GM21529 (cell line): ENCODE measurements around the gene UBE2M.
"Not testable (repeated sequence)": the region's sequence is repeated elsewhere in the genome, so short reads cannot be mapped to it uniquely, and the experiment has no call there.

Experiments used
- ATAC-seq: cut with Tn5 transposase; IDR thresholded peaks from one replicate; pipeline ENCODE4 v1.9.1; 2021; ENCODE audit not compliant: unreplicated experiment

UBE2M gene

GRCh38 chr19:58558066-58558622 is at the start of gene UBE2M:
Gene UBE2M, minus strand, starts transcription at chr19:58558611. Its CDS starts 230 bp downstream, at chr19:58558381.
- ATAC-seq, result no peak

GRCh38 chr19:58607213-58607612 is 48.8 kb upstream of the UBE2M start:
- ATAC-seq, result not testable (repeated sequence)

- ATAC-seq, result not testable (repeated sequence)
Observed at GRCh38 chr19:58606251-58606896, 48.0 kb upstream of the UBE2M start.

- no peak for ATAC-seq
Observed at GRCh38 chr19:58586133-58586765, 27.8 kb upstream of the UBE2M start.

GRCh38 chr19:58585442-58586132 is 27.2 kb upstream of the UBE2M start:
- no peak for ATAC-seq

- ATAC-seq, result no peak
Observed at GRCh38 chr19:58584498-58585441, 26.4 kb upstream of the UBE2M start.

- ATAC-seq, result no peak
Observed at GRCh38 chr19:58582985-58583384, 24.6 kb upstream of the UBE2M start.

- ATAC-seq, result peak; percentile 66
Observed at GRCh38 chr19:58581227-58582141, 23.1 kb upstream of the UBE2M start.

- no peak for ATAC-seq
Observed at GRCh38 chr19:58579473-58580142, 21.2 kb upstream of the UBE2M start.

GRCh38 chr19:58578012-58578925 is 19.9 kb upstream of the UBE2M start:
- ATAC-seq, result no peak

GRCh38 chr19:58577581-58577980 is 19.2 kb upstream of the UBE2M start:
- not testable (repeated sequence) for ATAC-seq

GRCh38 chr19:58575183-58576041 is 17.0 kb upstream of the UBE2M start:
- ATAC-seq, result peak; percentile 46

GRCh38 chr19:58573658-58574164 is 15.3 kb upstream of the UBE2M start:
- no peak for ATAC-seq

GRCh38 chr19:58572818-58573657 is 14.6 kb upstream of the UBE2M start, which contains the start of gene MZF1:
Gene MZF1, minus strand, starts transcription at chr19:58573335. Its CDS starts 1,946 bp downstream, at chr19:58571389.
- peak; percentile 54 for ATAC-seq

GRCh38 chr19:58572026-58572817 is 13.8 kb upstream of the UBE2M start:
- no peak for ATAC-seq
